Ammon's horn (tissue), 1 donor: ENCODE data around the gene ACP4.
"Not testable (repeated sequence)": the region's sequence is repeated elsewhere in the genome, so short reads cannot be mapped to it uniquely, and the experiment has no call there.

Experiments
- DNase-seq: peaks from one replicate; pipeline ENCODE4 v3.0.0-alpha.2; 2016; ENCODE audit warnings: low spot score

ACP4 gene, protein sequence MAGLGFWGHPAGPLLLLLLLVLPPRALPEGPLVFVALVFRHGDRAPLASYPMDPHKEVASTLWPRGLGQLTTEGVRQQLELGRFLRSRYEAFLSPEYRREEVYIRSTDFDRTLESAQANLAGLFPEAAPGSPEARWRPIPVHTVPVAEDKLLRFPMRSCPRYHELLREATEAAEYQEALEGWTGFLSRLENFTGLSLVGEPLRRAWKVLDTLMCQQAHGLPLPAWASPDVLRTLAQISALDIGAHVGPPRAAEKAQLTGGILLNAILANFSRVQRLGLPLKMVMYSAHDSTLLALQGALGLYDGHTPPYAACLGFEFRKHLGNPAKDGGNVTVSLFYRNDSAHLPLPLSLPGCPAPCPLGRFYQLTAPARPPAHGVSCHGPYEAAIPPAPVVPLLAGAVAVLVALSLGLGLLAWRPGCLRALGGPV

GRCh38 chr19:50790396-50790795 is at the start of gene ACP4:
TSS of gene ACP4 (plus strand) at chr19:50790415. CDS start at chr19:50790415, 0 bp downstream.
- no peak for DNase-seq

GRCh38 chr19:50741179-50741933 is 48.9 kb upstream of the ACP4 start:
- DNase-seq, result no peak

DNA sequence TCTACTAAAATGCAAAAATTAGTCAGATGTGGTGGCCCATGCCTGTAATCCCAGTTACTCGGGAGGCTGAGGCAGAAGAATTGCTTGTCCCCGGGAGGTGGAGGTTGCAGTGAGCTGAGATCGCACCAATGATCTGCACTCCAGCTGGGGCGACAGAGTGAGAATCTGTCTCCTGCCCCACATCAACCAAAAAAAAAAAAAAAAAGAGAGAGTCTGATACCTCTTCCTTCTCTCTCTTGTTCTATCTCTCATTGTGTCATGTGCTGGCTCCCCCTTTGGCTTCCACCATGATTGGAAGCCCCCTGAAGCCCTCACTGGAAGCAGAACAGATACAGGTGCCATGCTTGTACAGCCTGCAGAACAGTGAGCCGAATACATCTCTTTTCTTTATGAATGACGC is 46.7 kb upstream of the ACP4 start:
- no peak for DNase-seq

GRCh38 chr19:50745221-50745620 is 45.0 kb upstream of the ACP4 start:
- no peak for DNase-seq

GRCh38 chr19:50747141-50747540 is 43.1 kb upstream of the ACP4 start:
- not testable (repeated sequence) for DNase-seq

DNA sequence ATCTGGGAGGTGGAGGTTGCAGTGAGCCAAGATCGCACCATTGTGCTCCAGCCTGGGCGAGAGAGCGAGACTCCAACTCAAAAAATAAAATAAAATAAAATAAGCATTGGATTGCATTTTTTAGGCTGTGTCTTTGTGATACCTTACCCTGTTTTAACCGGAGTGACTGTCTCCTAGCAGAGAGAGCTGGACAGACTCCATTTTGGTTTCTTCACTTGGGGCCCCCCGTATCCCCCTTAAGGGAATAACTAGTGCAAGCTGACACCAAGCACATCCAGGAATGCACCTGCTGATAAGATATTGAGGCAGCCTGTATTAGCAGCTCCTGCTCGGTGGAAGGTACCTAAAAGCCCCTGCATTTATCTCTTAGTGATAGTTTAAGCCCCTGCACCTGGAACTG is 40.7 kb upstream of the ACP4 start:
- no peak for DNase-seq

DNA sequence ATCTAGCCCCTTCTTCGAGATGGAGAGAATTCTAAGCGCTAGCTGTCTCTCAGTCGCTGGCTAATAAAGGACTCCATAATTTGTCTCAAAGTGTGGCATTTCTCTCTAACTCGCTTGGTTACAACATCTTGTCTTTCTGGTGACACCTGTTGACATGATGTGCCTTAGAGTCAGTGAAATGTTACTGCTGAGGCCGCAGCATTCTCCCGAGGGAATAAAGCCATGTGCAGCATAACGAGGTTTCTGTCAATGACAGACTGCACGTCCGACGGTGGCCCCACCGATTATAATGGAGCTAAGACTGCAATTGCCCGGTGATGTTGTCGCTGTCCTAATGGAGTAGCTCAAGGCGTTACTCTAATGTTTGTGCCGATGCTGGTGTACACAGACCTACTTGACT is 40.2 kb upstream of the ACP4 start:
- DNase-seq, result no peak

- DNase-seq, result no peak
Observed at GRCh38 chr19:50753879-50754278, 36.3 kb upstream of the ACP4 start.

- DNase-seq, result not testable (repeated sequence)
Observed at GRCh38 chr19:50756244-50756643, 34.0 kb upstream of the ACP4 start.

DNA sequence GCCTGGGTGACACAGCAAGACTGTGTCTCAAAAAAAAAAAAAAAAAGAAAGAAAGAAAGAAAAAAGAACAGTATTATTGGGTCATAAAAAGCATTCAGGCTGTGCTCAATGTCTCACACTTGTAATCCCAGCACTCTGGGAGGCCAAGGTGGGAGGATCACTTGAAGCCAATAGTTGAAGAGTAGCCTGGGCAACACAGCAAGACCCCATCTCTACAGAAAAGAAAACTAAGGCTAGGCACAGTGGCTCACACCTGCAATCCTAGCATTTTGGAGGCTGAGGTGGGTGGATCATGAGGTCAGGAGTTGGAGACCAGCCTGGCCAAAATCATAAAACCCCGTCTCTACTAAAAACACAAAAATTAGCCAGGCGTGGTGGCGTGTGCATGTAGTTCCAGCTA is 32.6 kb upstream of the ACP4 start:
- DNase-seq, result not testable (repeated sequence)

- not testable (repeated sequence) for DNase-seq
Observed at GRCh38 chr19:50759076-50759475, 31.1 kb upstream of the ACP4 start.

DNA sequence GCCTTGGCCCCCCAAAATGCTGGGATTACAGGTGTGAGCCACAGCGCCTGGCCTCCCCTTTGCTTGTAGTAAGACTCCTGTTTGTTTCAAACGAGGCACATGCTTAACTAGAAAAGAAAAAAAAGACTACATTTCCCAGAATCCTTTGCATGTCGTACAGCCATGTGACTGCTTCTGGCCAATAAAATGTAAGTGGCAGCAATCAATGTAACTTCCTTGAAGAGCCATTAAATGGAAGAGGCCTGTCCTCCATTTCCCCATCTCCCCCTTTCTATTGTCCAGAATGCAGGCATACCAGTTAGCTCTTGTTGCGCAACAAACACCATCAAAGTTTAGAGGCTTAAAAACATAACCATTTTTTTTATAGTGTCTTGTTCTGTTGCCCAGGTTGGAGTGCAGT is 30.3 kb upstream of the ACP4 start:
- DNase-seq, result no peak

- DNase-seq, result not testable (repeated sequence)
Observed at GRCh38 chr19:50761501-50761900, 28.7 kb upstream of the ACP4 start.

DNA sequence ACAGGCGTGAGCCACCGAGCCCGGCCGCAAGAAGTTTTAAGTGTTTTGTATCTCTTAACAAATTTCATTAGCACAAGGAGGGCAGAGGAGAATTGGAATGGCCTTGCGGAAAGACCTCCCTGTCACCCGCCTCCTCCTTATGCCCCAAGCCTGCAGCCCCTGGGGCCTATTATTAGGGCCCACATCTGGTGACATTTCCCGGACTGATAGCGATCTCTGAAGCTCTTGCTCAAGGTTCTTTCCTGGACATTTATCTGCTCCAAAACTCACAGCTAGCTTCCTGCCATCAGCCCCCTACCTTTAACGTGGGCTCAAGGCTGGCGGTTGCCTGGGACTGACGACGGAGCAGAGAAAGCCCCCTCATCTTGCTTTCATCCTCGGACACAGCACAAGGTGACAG is 26.7 kb upstream of the ACP4 start:
- DNase-seq, result not testable (repeated sequence)

- DNase-seq, result no peak
Observed at GRCh38 chr19:50764409-50764808, 25.8 kb upstream of the ACP4 start.

- not testable (repeated sequence) for DNase-seq
Observed at GRCh38 chr19:50766746-50767145, 23.5 kb upstream of the ACP4 start.

DNA sequence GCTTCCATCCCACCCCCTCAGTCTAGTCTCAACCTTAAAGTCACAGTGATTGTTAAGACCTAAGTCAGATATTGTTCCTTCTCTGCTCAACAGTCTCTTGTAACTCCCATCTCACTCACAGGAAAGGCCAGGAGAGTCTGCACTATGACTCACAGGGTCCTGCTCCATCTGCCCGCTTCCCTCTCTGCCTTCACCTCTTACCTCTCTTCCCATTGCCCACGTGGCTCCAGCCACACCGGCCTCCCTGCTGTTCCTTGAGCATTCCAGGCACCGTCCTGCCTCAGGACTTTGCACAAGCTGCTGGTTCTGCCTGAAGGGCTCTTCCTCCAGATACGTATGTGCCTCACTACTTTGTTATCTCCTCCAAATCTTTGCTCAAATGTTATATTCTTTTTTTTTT is 23.0 kb upstream of the ACP4 start:
- DNase-seq, result not testable (repeated sequence)

DNA sequence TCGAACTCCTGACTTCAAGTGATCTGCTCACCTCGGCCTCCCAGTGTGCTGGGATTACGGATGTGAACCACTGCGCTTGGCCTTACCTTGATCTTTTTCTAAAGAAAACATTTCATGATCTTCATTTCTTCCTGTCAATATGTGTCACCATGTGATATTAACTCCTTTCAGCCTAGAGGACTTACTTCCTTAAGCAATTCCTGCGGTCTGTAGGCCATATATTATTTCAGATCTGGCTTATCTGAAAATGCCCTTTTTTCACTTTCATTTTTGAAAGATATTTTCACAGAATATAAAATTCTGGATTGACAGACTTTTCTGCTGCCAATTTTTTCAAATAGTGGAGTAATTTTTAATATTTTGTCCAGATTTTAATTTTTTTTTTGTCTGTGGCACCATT is 21.9 kb upstream of the ACP4 start:
- DNase-seq, result no peak

DNA sequence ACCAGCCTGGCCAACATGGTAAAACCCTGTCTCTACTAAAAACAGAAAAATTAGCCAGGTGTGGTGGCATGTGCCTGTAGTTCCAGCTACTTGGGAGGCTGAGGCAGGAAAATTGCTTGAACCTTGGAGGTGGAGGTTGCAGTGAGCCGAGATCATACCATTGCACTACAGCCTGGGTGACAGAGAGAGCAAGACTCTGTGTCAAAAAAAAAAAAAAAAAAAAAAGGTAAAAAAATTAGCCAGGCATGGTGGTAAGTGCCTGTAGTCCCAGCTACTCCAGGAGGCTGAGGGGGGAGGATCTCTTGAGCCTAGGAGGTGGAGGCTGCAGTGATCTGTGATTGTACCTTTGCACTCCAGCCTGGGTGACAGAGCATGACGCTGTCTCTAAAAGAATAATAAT is 20.1 kb upstream of the ACP4 start, which contains the start of gene GPR32:
Gene GPR32 (plus strand): TSS at position 301 of the 400 bp plus-strand sequence. CDS start 137 bp downstream, outside the sequence.
- not testable (repeated sequence) for DNase-seq

DNA sequence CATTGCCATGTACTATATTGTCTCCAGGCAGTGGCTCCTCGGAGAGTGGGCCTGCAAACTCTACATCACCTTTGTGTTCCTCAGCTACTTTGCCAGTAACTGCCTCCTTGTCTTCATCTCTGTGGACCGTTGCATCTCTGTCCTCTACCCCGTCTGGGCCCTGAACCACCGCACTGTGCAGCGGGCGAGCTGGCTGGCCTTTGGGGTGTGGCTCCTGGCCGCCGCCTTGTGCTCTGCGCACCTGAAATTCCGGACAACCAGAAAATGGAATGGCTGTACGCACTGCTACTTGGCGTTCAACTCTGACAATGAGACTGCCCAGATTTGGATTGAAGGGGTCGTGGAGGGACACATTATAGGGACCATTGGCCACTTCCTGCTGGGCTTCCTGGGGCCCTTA is 19.3 kb upstream of the ACP4 start:
- DNase-seq, result no peak

- DNase-seq, result no peak
Observed at GRCh38 chr19:50772476-50772875, 17.7 kb upstream of the ACP4 start.

DNA sequence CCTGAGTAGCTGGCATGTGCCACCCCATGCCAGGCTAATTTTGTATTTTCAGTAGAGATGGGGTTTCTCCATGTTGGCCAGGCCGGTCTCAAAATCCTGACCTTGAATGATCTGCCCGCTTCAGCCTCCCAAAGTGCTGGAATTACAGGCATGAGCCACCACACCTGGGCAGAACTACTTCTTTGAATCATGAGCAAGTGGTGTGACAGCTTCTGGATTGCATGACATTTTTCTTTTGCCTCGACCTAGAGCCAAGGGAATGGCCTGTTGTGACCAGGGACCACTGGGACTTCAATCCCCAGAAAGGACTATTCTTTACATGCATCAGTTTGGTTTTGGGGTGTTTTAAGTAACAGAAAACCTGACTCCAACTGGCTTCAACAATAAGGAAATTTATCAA is 17.3 kb upstream of the ACP4 start:
- not testable (repeated sequence) for DNase-seq

GRCh38 chr19:50773454-50773853 is 16.8 kb upstream of the ACP4 start:
- not testable (repeated sequence) for DNase-seq
